SK-N-SH (cell line): Measurements from ENCODE around the gene PRR20A. TPM values are rescaled to one million over a fixed set of nuclear protein-coding genes. Genes with fewer than 3 reads are reported as not detected.

Experiments used
- CTCF ChIA-PET: fragments of 300-600, 350-600 bp; formaldehyde crosslinking; extraction: SDS; loops from one replicate; lab custom pipeline; 2021; lab: Yijun Ruan, JAX
- POLR2A ChIA-PET: fragments of 350-600 bp; sonication (Branson Sonifier 250); formaldehyde crosslinking; extraction: SDS; loops from one replicate; lab custom pipeline; 2020; ENCODE audit warnings: antibody characterized with exemption, inconsistent platforms; lab: Yijun Ruan, JAX
- DNase-seq: peaks from one replicate; pipeline ENCODE4 v3.0.0; 2012
- H2AFZ ChIP-seq: fragments of 200-600 bp; sonication (generic); 2 replicates; pipeline ENCODE4 v1.8.1; 2016; ENCODE audit warnings: antibody characterized with exemption, mild to moderate bottlenecking, low read depth
- H3F3A ChIP-seq: fragments of 200-600 bp; sonication (generic); replicated peaks from 2 replicates; pipeline ENCODE3; 2016; ENCODE audit warnings: antibody characterized with exemption, mild to moderate bottlenecking; ENCODE audit not compliant: insufficient read depth
- H3K27ac ChIP-seq, 2 experiments: fragments of 200-500 bp in 1 of 2; fragments of 200-600 bp in 1 of 2; sonication (Bioruptor generic) in 1 of 2; sonication (generic), shearing (Covaris generic) in 1 of 2; 2 replicates each; pipeline versions ENCODE4 v1.5.1 to v1.6.1; 2014 to 2016; ENCODE audit warnings: low read depth in 2 of 2, inconsistent platforms in 1 of 2, low read length in 1 of 2, mild to moderate bottlenecking in 1 of 2, mixed read lengths in 1 of 2
- H3K27me3 ChIP-seq: fragments of 200-600 bp; sonication (generic), shearing (Covaris generic); 2 replicates; pipeline ENCODE4 v1.6.1; 2016; ENCODE audit warnings: mixed run types; ENCODE audit not compliant: insufficient read depth
- H3K36me3 ChIP-seq, 2 experiments: fragments of 200-500 bp in 1 of 2; fragments of 200-600 bp in 1 of 2; sonication (Bioruptor generic) in 1 of 2; sonication (generic) in 1 of 2; replicated peaks in 1 of 2; 2 replicates each; pipeline versions ENCODE3 to v1.5.1; 2014 to 2016; ENCODE audit warnings: low read length in 1 of 2, mild to moderate bottlenecking in 1 of 2; ENCODE audit not compliant: insufficient read depth in 2 of 2, control insufficient read depth in 1 of 2
- H3K4me1 ChIP-seq, 2 experiments: fragments of 200-500 bp in 1 of 2; fragments of 200-600 bp in 1 of 2; sonication (Bioruptor generic) in 1 of 2; sonication (generic), shearing (Covaris generic) in 1 of 2; 2 replicates each; pipeline versions ENCODE4 v1.5.1 to v1.6.1; 2014 to 2016; ENCODE audit warnings: low read depth in 1 of 2, low read length in 1 of 2, mixed run types in 1 of 2; ENCODE audit not compliant: insufficient read depth in 2 of 2, control insufficient read depth in 1 of 2
- H3K4me2 ChIP-seq: fragments of 200-600 bp; sonication (generic), shearing (Covaris generic); 2 replicates; pipeline ENCODE4 v1.6.1; 2017; ENCODE audit warnings: mixed run types
- H3K4me3 ChIP-seq, 2 experiments: fragments of 200-500 bp in 1 of 2; fragments of 200-600 bp in 1 of 2; sonication (Bioruptor generic) in 1 of 2; sonication (generic), shearing (Covaris generic) in 1 of 2; 2 replicates each; pipeline versions ENCODE4 v1.5.1 to v1.8.1; 2014 to 2016; ENCODE audit warnings: low read depth in 2 of 2, inconsistent platforms in 1 of 2, low read length in 1 of 2, mild to moderate bottlenecking in 1 of 2, mixed read lengths in 1 of 2, moderate library complexity in 1 of 2
- H3K79me2 ChIP-seq: fragments of 200-600 bp; sonication (generic); 2 replicates; pipeline ENCODE4 v1.8.1; 2017; ENCODE audit warnings: mild to moderate bottlenecking; ENCODE audit not compliant: insufficient read depth
- H3K9ac ChIP-seq: fragments of 200-600 bp; sonication (generic); 2 replicates; pipeline ENCODE4 v1.6.1; 2017; ENCODE audit warnings: mixed run types
- H3K9me2 ChIP-seq: fragments of 200-600 bp; sonication (generic); 2 replicates; pipeline ENCODE4 v1.6.1; 2017; ENCODE audit warnings: mixed run types
- H3K9me3 ChIP-seq: fragments of 200-600 bp; sonication (generic); 2 replicates; pipeline ENCODE4 v1.6.1; 2017; ENCODE audit warnings: mixed run types, mild to moderate bottlenecking, moderate library complexity
- H4K20me1 ChIP-seq: fragments of 200-600 bp; sonication (generic); 2 replicates; pipeline ENCODE4 v1.6.1; 2017; ENCODE audit warnings: mild to moderate bottlenecking, mixed run types; ENCODE audit not compliant: insufficient read depth
- CTCF ChIP-seq: fragments of 200-600 bp; sonication (generic); IDR thresholded peaks from 2 replicates; pipeline ENCODE4 v1.6.1; 2017; ENCODE audit warnings: antibody characterized with exemption, mild to moderate bottlenecking, moderate library complexity
- EP300 ChIP-seq, 2 experiments: IDR thresholded peaks; 2 replicates each; pipeline versions ENCODE4 v1.4.0 to v1.6.1; 2012; ENCODE audit warnings: borderline replicate concordance in 1 of 2, low read depth in 1 of 2, low read length in 1 of 2
- EZH2phosphoT487 ChIP-seq: fragments of 200-600 bp; sonication (generic); IDR thresholded peaks from 2 replicates; pipeline ENCODE4 v1.6.1; 2017; ENCODE audit warnings: low read depth, mixed run types, mild to moderate bottlenecking, antibody characterized with exemption, moderate library complexity, borderline replicate concordance
- FOSL2 ChIP-seq: IDR thresholded peaks from 2 replicates; pipeline ENCODE4 v1.4.0; 2012; ENCODE audit warnings: low read depth, mild to moderate bottlenecking, moderate library complexity, borderline replicate concordance
- GABPA ChIP-seq: IDR thresholded peaks from 2 replicates; pipeline ENCODE4 v1.4.0; 2012; ENCODE audit warnings: low read depth, mild to moderate bottlenecking
- IRF3 ChIP-seq: fragments of 150-350 bp; IDR thresholded peaks from 2 replicates; pipeline ENCODE4 v1.6.1; 2016; ENCODE audit warnings: mild to moderate bottlenecking, low read depth, low read length
- MAX ChIP-seq: IDR thresholded peaks from 2 replicates; pipeline ENCODE4 v1.4.0; 2012; ENCODE audit warnings: low read depth
- NRF1 ChIP-seq: IDR thresholded peaks from 2 replicates; pipeline ENCODE4 v1.6.1; 2012; ENCODE audit warnings: low read depth, mild to moderate bottlenecking, low read length
- POLR2AphosphoS5 ChIP-seq: IDR thresholded peaks from 2 replicates; pipeline ENCODE4 v1.6.1; 2012; ENCODE audit warnings: low read depth, low read length
- RCOR1 ChIP-seq: fragments of 150-350 bp; IDR thresholded peaks from 2 replicates; pipeline ENCODE4 v1.6.1; 2017; ENCODE audit warnings: antibody characterized with exemption, low read length
- RXRA ChIP-seq: IDR thresholded peaks from 2 replicates; pipeline ENCODE4 v1.4.0; 2012; ENCODE audit warnings: low read depth, mild to moderate bottlenecking, borderline replicate concordance
- SIN3A ChIP-seq: IDR thresholded peaks from 2 replicates; pipeline ENCODE4 v1.6.1; 2012; ENCODE audit warnings: low read depth, mild to moderate bottlenecking, low read length, moderate library complexity, borderline replicate concordance
- SMC3 ChIP-seq: IDR thresholded peaks from 2 replicates; pipeline ENCODE4 v1.6.1; 2012; ENCODE audit warnings: low read depth, low read length, improper control_type of control experiment
- TCF12 ChIP-seq: IDR thresholded peaks from 2 replicates; pipeline ENCODE4 v1.4.0; 2012
- USF1 ChIP-seq: IDR thresholded peaks from 2 replicates; pipeline ENCODE4 v1.4.0; 2012; ENCODE audit warnings: low read depth, borderline replicate concordance
- YY1 ChIP-seq: IDR thresholded peaks from 2 replicates; pipeline ENCODE4 v1.4.0; 2012; ENCODE audit warnings: low read depth, mild to moderate bottlenecking
- ZBTB33 ChIP-seq: IDR thresholded peaks from 2 replicates; pipeline ENCODE4 v1.4.0; 2012; ENCODE audit warnings: low read depth, borderline replicate concordance
- WGBS: methylation state at CpG from one replicate; pipeline ENCODE4 v1.1.6; 2017; ENCODE audit warnings: low lambda C conversion rate; 5-methylcytosine and 5-hydroxymethylcytosine counted together
- polyA plus RNA-seq, 3 experiments: library from polyadenylated mRNA; depleted of rRNA; stranded (reverse); fragments of >200 nt; gene quantifications; 2 replicates each; pipeline ENCODE4 v1.2.3, GENCODE V29; 2012

PRR20A gene
- polyA plus RNA-seq, 1 of the 3 experiments (the other 2 are of a cell fraction), result not detected

- Histone ChIP-seq H4K20me1 (no peaks in the 10 kb centered on the region), H3K4me3 (no peak overlapping the region), H3K9me2 (0 out of 2 replicates have a peak, but pooled peaks cover 2% of the 10 kb centered on the region), H3K9ac (no peak overlapping the region), H3K36me3 (no peaks in the 10 kb centered on the region), H3K4me1 (no peaks in the 10 kb centered on the region), H3K27ac (no peak overlapping the region), H2AFZ (no peak overlapping the region), H3K9me3 (no peaks in the 10 kb centered on the region), H3K4me2 (no peak overlapping the region), H3F3A (no peaks in the 10 kb centered on the region), H3K79me2 (no peaks in the 10 kb centered on the region), H3K27me3 (no peaks in the 10 kb centered on the region)
- POLR2A ChIA-PET, result no interaction called here
- WGBS, result 3% methylated on average over 6 of the region's 6 CpGs
- CTCF ChIA-PET, result no interaction called here
- DNase-seq, result no peak
- no peak for TF ChIP-seq FOSL2
- no peak for TF ChIP-seq RXRA
- TF ChIP-seq TCF12, result no peak
- no peak for TF ChIP-seq EZH2phosphoT487
- no peak for TF ChIP-seq GABPA
- no peak for TF ChIP-seq MAX
- TF ChIP-seq CTCF, result no peak
- no peak for TF ChIP-seq POLR2AphosphoS5
Observed at GRCh38 chr13:57128909-57129308, 11.8 kb upstream of the PRR20A start.

DNA sequence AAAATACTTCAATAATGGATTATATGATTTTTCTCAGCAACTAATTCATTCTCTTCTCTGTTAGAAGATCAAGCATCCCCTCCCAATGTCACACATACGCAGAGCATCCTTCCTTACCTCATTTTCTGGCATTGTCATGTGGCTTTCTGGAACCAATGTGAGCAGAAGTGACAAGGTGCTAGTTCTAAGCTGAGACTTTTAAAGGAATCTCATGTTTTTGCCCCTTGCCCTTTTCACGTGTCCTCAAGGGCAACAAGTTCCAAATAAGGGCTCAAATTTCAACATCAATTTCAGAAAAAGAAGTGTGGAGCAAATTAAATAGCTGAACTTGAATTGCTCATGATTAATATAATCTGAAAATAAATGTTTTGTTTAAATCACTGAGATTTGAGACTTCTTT is 4.6 kb upstream of the PRR20A start:
- 0 out of 2 replicates have a peak, but pooled peaks cover 2% of the 10 kb centered on the region for H3K9me2 ChIP-seq
- H3K27me3 ChIP-seq, result no peaks in the 10 kb centered on the region
- CTCF ChIA-PET, result no interaction called here
- no peak for TF ChIP-seq IRF3
- WGBS, result 0% methylated on average over 2 of the region's 2 CpGs
- DNase-seq, result no peak
- no peak overlapping the region for H3K27ac ChIP-seq
- no peaks in the 10 kb centered on the region for H4K20me1 ChIP-seq
- no peak overlapping the region for H3K9ac ChIP-seq
- POLR2A ChIA-PET, result no interaction called here
- H3K36me3 ChIP-seq, result no peaks in the 10 kb centered on the region
- H3K79me2 ChIP-seq, result no peaks in the 10 kb centered on the region
- H2AFZ ChIP-seq, result no peak overlapping the region
- no peaks in the 10 kb centered on the region for H3F3A ChIP-seq
- no peaks in the 10 kb centered on the region for H3K4me1 ChIP-seq
- H3K4me2 ChIP-seq, result no peak overlapping the region
- H3K4me3 ChIP-seq, result no peak overlapping the region
- H3K9me3 ChIP-seq, result no peaks in the 10 kb centered on the region

GRCh38 chr13:57137585-57137984 is 3.1 kb upstream of the PRR20A start:
- Histone ChIP-seq H3K79me2 (no peaks in the 10 kb centered on the region), H3K9ac (no peak overlapping the region), H4K20me1 (no peaks in the 10 kb centered on the region), H3K27me3 (no peaks in the 10 kb centered on the region), H3K4me2 (no peak overlapping the region), H3K27ac (no peak overlapping the region), H3K36me3 (no peaks in the 10 kb centered on the region), H3K4me3 (no peak overlapping the region), H3F3A (no peaks in the 10 kb centered on the region), H3K9me3 (no peaks in the 10 kb centered on the region), H3K9me2 (no peaks in the 10 kb centered on the region), H3K4me1 (no peaks in the 10 kb centered on the region), H2AFZ (no peak overlapping the region)
- CTCF ChIA-PET, result no interaction called here
- WGBS, result 2% methylated on average over 4 of the region's 4 CpGs
- no peak for DNase-seq
- POLR2A ChIA-PET, result no interaction called here
- no peak for TF ChIP-seq USF1
- TF ChIP-seq EZH2phosphoT487, result no peak
- TF ChIP-seq ZBTB33, result no peak
- no peak for TF ChIP-seq NRF1
- no peak for TF ChIP-seq SMC3
- TF ChIP-seq YY1, result no peak
- no peak for TF ChIP-seq RCOR1
- no peak for TF ChIP-seq EP300 (IDR thresholded peaks at IDR 0.05; ENCODE audit: borderline replicate concordance in 1 of 2, low read depth in 1 of 2, low read length in 1 of 2)
- TF ChIP-seq SIN3A, result no peak
- no peak for TF ChIP-seq POLR2AphosphoS5
- TF ChIP-seq TCF12, result no peak
- TF ChIP-seq RXRA, result no peak
